K562 (cell line): ENCODE results near the gene CRYBG2. TPM values are rescaled to one million over a fixed set of nuclear protein-coding genes. Genes with fewer than 3 reads are reported as not detected.

Source experiments
- CTCF ChIP-seq, 3 experiments: IDR thresholded peaks in 2 of 3; conservative IDR thresholded peaks in 1 of 3; 2 replicates each; pipeline ENCODE4 v1.5.1; 2011 to 2012; ENCODE audit warnings: low read length in 3 of 3, mild to moderate bottlenecking in 3 of 3, control low read depth in 2 of 3, improper control_type of control experiment in 1 of 3, inconsistent platforms in 1 of 3, low read depth in 1 of 3, mixed read lengths in 1 of 3, moderate library complexity in 1 of 3; ENCODE audit not compliant: insufficient read depth in 2 of 3
- EP300 ChIP-seq: IDR thresholded peaks from 2 replicates; pipeline ENCODE4 v1.6.1; 2012; ENCODE audit warnings: low read length, improper control_type of control experiment
- GTF2B ChIP-seq: IDR thresholded peaks from 2 replicates; pipeline ENCODE4 v1.6.1; 2011; ENCODE audit not compliant: insufficient read length; ENCODE audit errors: extremely low read depth
- HNRNPLL ChIP-seq: fragments of 200-400 bp; formaldehyde crosslinking; IDR thresholded peaks from 2 replicates; pipeline ENCODE4 v1.6.1; 2017; ENCODE audit warnings: low read length, low read depth, mild to moderate bottlenecking; ENCODE audit not compliant: poor library complexity, severe bottlenecking
- KDM4B ChIP-seq, 2 experiments: fragments of 450-650 bp in 1 of 2; sonication (generic) in 1 of 2; IDR thresholded peaks; 2 replicates each; pipeline ENCODE4 v1.6.1; 2016 to 2017; ENCODE audit warnings: borderline replicate concordance in 2 of 2, antibody characterized with exemption in 1 of 2, low read depth in 1 of 2, mild to moderate bottlenecking in 1 of 2
- KLF6 ChIP-seq: fragments of 250-450 bp; sonication (Bioruptor Pico); IDR thresholded peaks from 2 replicates; pipeline ENCODE4 v1.4.0; 2020; ENCODE audit warnings: mild to moderate bottlenecking, moderate library complexity, borderline replicate concordance
- MAZ ChIP-seq, 2 experiments: fragments of 450-650 bp in 1 of 2; sonication (generic) in 1 of 2; formaldehyde crosslinking; IDR thresholded peaks in 1 of 2; conservative IDR thresholded peaks in 1 of 2; 2 replicates each; pipeline versions ENCODE4 v1.4.0 to v1.5.0; 2020; ENCODE audit warnings: mild to moderate bottlenecking in 1 of 2, missing genetic modification reagents in 1 of 2
- MXI1 ChIP-seq: IDR thresholded peaks from 2 replicates; pipeline ENCODE4 v1.6.1; 2011; ENCODE audit warnings: low read depth, mild to moderate bottlenecking, improper control_type of control experiment, low read length
- NFE2L1 ChIP-seq: fragments of 450-650 bp; IDR thresholded peaks from 2 replicates; pipeline ENCODE4 v1.6.1; 2016; ENCODE audit warnings: missing genetic modification characterization, low read depth, mild to moderate bottlenecking, missing compliant biosample characterization, moderate library complexity, borderline replicate concordance
- NR3C1 ChIP-seq: sonication (generic); formaldehyde crosslinking; IDR thresholded peaks from 2 replicates; pipeline ENCODE4 v1.8.1; 2022; ENCODE audit warnings: missing genetic modification reagents
- RAD21 ChIP-seq, 2 experiments: fragments of 250-450 bp in 1 of 2; fragments of 450-650 bp in 1 of 2; sonication (Bioruptor Pico) in 1 of 2; formaldehyde crosslinking in 1 of 2; IDR thresholded peaks in 1 of 2; conservative IDR thresholded peaks in 1 of 2; 2 replicates each; pipeline versions ENCODE4 v1.4.0 to v1.8.0; 2020 to 2022; ENCODE audit warnings: mild to moderate bottlenecking in 2 of 2, moderate library complexity in 1 of 2
- SMAD4 ChIP-seq: fragments of 250-450 bp; sonication (Bioruptor Pico); conservative IDR thresholded peaks from 2 replicates; pipeline ENCODE4 v1.8.0; 2021; ENCODE audit warnings: inconsistent platforms, mild to moderate bottlenecking, moderate library complexity
- TBP ChIP-seq: optimal IDR thresholded peaks from 2 replicates; pipeline ENCODE3; 2011; ENCODE audit warnings: low read depth, low read length, improper control_type of control experiment
- TEAD4 ChIP-seq, 2 experiments: sonication (generic) in 1 of 2; formaldehyde crosslinking in 1 of 2; IDR thresholded peaks; 2 replicates each; pipeline versions ENCODE4 v1.6.1 to v1.8.0; 2012 to 2022; ENCODE audit warnings: borderline replicate concordance in 1 of 2, inconsistent platforms in 1 of 2, low read length in 1 of 2, mild to moderate bottlenecking in 1 of 2, missing genetic modification reagents in 1 of 2
- WHSC1 ChIP-seq: IDR thresholded peaks from one replicate; pipeline ENCODE4 v1.6.1; 2012; ENCODE audit warnings: low read length, control low read depth, inconsistent platforms
- ZBED1 ChIP-seq: IDR thresholded peaks from 2 replicates; pipeline ENCODE4 v1.6.1; 2014
- ZNF609 ChIP-seq: sonication (generic); formaldehyde crosslinking; IDR thresholded peaks from 2 replicates; pipeline ENCODE4 v1.8.1; 2023; ENCODE audit warnings: missing genetic modification reagents, mild to moderate bottlenecking, borderline replicate concordance
- ZNF780A ChIP-seq: fragments of 250-450 bp; sonication (Bioruptor Pico); IDR thresholded peaks from 2 replicates; pipeline ENCODE4 v1.5.0; 2021; ENCODE audit warnings: mild to moderate bottlenecking
- polyA plus RNA-seq, 8 experiments: library from polyadenylated mRNA; depleted of rRNA in 4 of 8; stranded (reverse) in 5 of 8; unstranded in 3 of 8; fragments of >200 nt; fragmentation: Nextera tagmentation in 2 of 8; fragmentation: Illumina TruSeq in 1 of 8; extraction: Ambion mirVana in 2 of 8; extraction: Trizol in 1 of 8; gene quantifications; 2 replicates each; pipeline versions ENCODE4 v1.2.1 to v1.2.3, GENCODE V29; 2011 to 2014; ENCODE audit warnings: inconsistent platforms in 1 of 8, missing spikeins in 1 of 8
- total RNA-seq, 7 experiments: library from RNA; depleted of rRNA in 6 of 7; stranded (reverse); fragments of >200 nt in 6 of 7; fragmentation: Illumina TruSeq in 2 of 7; extraction: Trizol in 2 of 7; gene quantifications; 2 replicates each; pipeline versions ENCODE4 v1.2.1 to v1.2.3, GENCODE V29; 2011 to 2021; ENCODE audit warnings: low replicate concordance in 1 of 7

Gene CRYBG2
- total and polyA plus RNA-seq, 9 of the 15 experiments (the other 6 are each of a cell fraction or from before 2014, with no cell fraction given): 0.39 to 8.5 (median 3.7) TPM

- peak; percentile 38 for TF ChIP-seq GTF2B
- peak; percentile 29; the same call in 1 of the 2 replicates for TF ChIP-seq TEAD4 (IDR thresholded peaks at IDR 0.05; ENCODE audit: low read length)
- TF ChIP-seq TEAD4 (CRISPR knock-in tag; IDR thresholded peaks at IDR 0.05; ENCODE audit: borderline replicate concordance): no peak
- TF ChIP-seq ZNF609 (CRISPR knock-in tag): no peak
- no peak for TF ChIP-seq WHSC1
- 0 out of 4 replicates have a peak, but pooled peaks of 1 of the 2 experiments have one; percentile 43 for TF ChIP-seq KDM4B (IDR thresholded peaks at IDR 0.05; ENCODE audit: borderline replicate concordance in 2 of 2, low read depth in 1 of 2)
- no peak for TF ChIP-seq NR3C1 (CRISPR knock-in tag)
- no peak for TF ChIP-seq KLF6 (CRISPR knock-in tag)
- peak in 1 of 2 experiments; percentile 68; a peak in 2 of 4 replicates for TF ChIP-seq MAZ (CRISPR knock-in tag; conservative IDR thresholded peaks at IDR 0.05 in 1 of 2, IDR thresholded peaks at IDR 0.05 in 1 of 2)
- peak; percentile 86 for TF ChIP-seq TBP
- TF ChIP-seq HNRNPLL: peak; percentile 67
- no peak for TF ChIP-seq ZNF780A (CRISPR knock-in tag)
- no peak for TF ChIP-seq MXI1
- no peak for TF ChIP-seq ZBED1
- TF ChIP-seq EP300: 0 out of 2 replicates have a peak, but pooled peaks have one; percentile 29
- peak; percentile 97 to 100 (median 99) for TF ChIP-seq CTCF (IDR thresholded peaks at IDR 0.05 in 2 of 3, conservative IDR thresholded peaks at IDR 0.05 in 1 of 3; ENCODE audit: insufficient read depth in 2 of 3, low read depth in 1 of 3, low read length in 3 of 3)
- TF ChIP-seq NFE2L1 (tag): no peak
- TF ChIP-seq SMAD4: 0 out of 2 replicates have a peak, but pooled peaks have one; percentile 26
- peak; percentile 89 to 98 for TF ChIP-seq RAD21 (CRISPR knock-in tag; conservative IDR thresholded peaks at IDR 0.05 in 1 of 2, IDR thresholded peaks at IDR 0.05 in 1 of 2)
These were observed 9.9 kb upstream of the CRYBG2 start (continued) for GRCh38 chr1:26363549-26364448.
